K562 (cell line): ENCODE data around the gene WDR83. TPM values are rescaled to one million over a fixed set of nuclear protein-coding genes. Genes with fewer than 3 reads are reported as not detected.

Experiments used
- ETV6 ChIP-seq, 3 experiments: fragments of 150-350 bp in 1 of 3; sonication (generic) in 1 of 3; formaldehyde crosslinking in 1 of 3; IDR thresholded peaks; 2 replicates each; pipeline versions ENCODE4 v1.6.1 to v1.8.0; 2014 to 2022; ENCODE audit warnings: borderline replicate concordance in 2 of 3, low read depth in 2 of 3, antibody characterized with exemption in 1 of 3, low read length in 1 of 3, mild to moderate bottlenecking in 1 of 3, missing genetic modification reagents in 1 of 3
- HBP1 ChIP-seq: fragments of 450-650 bp; formaldehyde crosslinking; IDR thresholded peaks from 2 replicates; pipeline ENCODE4 v1.4.0; 2022; ENCODE audit warnings: missing genetic modification characterization
- HDAC3 ChIP-seq: fragments of 450-650 bp; IDR thresholded peaks from 2 replicates; pipeline ENCODE4 v1.6.1; 2018; ENCODE audit warnings: borderline replicate concordance, mild to moderate bottlenecking, moderate library complexity; ENCODE audit not compliant: partially characterized antibody
- HMGXB4 ChIP-seq: sonication (generic); formaldehyde crosslinking; IDR thresholded peaks from 2 replicates; pipeline ENCODE4 v1.8.1; 2023; ENCODE audit warnings: mild to moderate bottlenecking, missing genetic modification reagents
- MAZ ChIP-seq, 2 experiments: fragments of 450-650 bp in 1 of 2; sonication (generic) in 1 of 2; formaldehyde crosslinking; IDR thresholded peaks in 1 of 2; conservative IDR thresholded peaks in 1 of 2; 2 replicates each; pipeline versions ENCODE4 v1.4.0 to v1.5.0; 2020; ENCODE audit warnings: mild to moderate bottlenecking in 1 of 2, missing genetic modification reagents in 1 of 2
- NFRKB ChIP-seq: fragments of 450-650 bp; IDR thresholded peaks from 2 replicates; pipeline ENCODE4 v1.6.1; 2016; ENCODE audit warnings: low read depth
- NONO ChIP-seq, 2 experiments: fragments of 200-400 bp in 1 of 2; fragments of 450-650 bp in 1 of 2; formaldehyde crosslinking in 1 of 2; IDR thresholded peaks; 2 replicates each; pipeline ENCODE4 v1.6.1; 2017; ENCODE audit warnings: low read depth in 2 of 2, mild to moderate bottlenecking in 2 of 2, moderate library complexity in 2 of 2, low read length in 1 of 2
- SMARCB1 ChIP-seq: IDR thresholded peaks from 2 replicates; pipeline ENCODE4 v1.6.1; 2011; ENCODE audit warnings: improper control_type of control experiment, low read depth; ENCODE audit not compliant: insufficient read length
- SP2 ChIP-seq: IDR thresholded peaks from 2 replicates; pipeline ENCODE4 v1.6.1; 2011; ENCODE audit warnings: mild to moderate bottlenecking, low read depth, low read length, moderate library complexity; ENCODE audit not compliant: poor library complexity, severe bottlenecking; ENCODE audit errors: extremely low read depth
- TEAD2 ChIP-seq: fragments of 450-650 bp; IDR thresholded peaks from 2 replicates; pipeline ENCODE4 v1.6.1; 2016; ENCODE audit warnings: missing genetic modification characterization, control low read depth, missing compliant biosample characterization
- THAP7 ChIP-seq: fragments of 250-450 bp; sonication (Bioruptor Pico); IDR thresholded peaks from 2 replicates; pipeline ENCODE4 v1.5.0; 2021
- U2AF1 ChIP-seq: fragments of 200-400 bp; formaldehyde crosslinking; optimal IDR thresholded peaks from 2 replicates; pipeline ENCODE3; 2017; ENCODE audit warnings: mild to moderate bottlenecking, low read depth, low read length, moderate library complexity
- U2AF2 ChIP-seq: fragments of 200-400 bp; formaldehyde crosslinking; optimal IDR thresholded peaks from 2 replicates; pipeline ENCODE3; 2017; ENCODE audit warnings: low read depth, mild to moderate bottlenecking, low read length
- ZNF134 ChIP-seq: fragments of 250-450 bp; sonication (Bioruptor Pico); conservative IDR thresholded peaks from 2 replicates; pipeline ENCODE4 v1.4.0; 2020
- ZNF143 ChIP-seq: sonication (generic); formaldehyde crosslinking; IDR thresholded peaks from 2 replicates; pipeline ENCODE4 v1.9.0; 2022; ENCODE audit warnings: mild to moderate bottlenecking, missing genetic modification reagents
- ZNF217 ChIP-seq: sonication (generic); formaldehyde crosslinking; IDR thresholded peaks from 2 replicates; pipeline ENCODE4 v1.8.0; 2022; ENCODE audit warnings: mild to moderate bottlenecking, missing genetic modification reagents
- ZNF561 ChIP-seq: fragments of 450-650 bp; formaldehyde crosslinking; conservative IDR thresholded peaks from 2 replicates; pipeline ENCODE4 v1.4.0; 2020; ENCODE audit warnings: mild to moderate bottlenecking, moderate library complexity
- ZNF592 ChIP-seq: fragments of 450-650 bp; IDR thresholded peaks from 2 replicates; pipeline ENCODE4 v1.6.1; 2017; ENCODE audit warnings: antibody characterized with exemption, mild to moderate bottlenecking
- polyA plus RNA-seq, 8 experiments: library from polyadenylated mRNA; depleted of rRNA in 4 of 8; stranded (reverse) in 5 of 8; unstranded in 3 of 8; fragments of >200 nt; fragmentation: Nextera tagmentation in 2 of 8; fragmentation: Illumina TruSeq in 1 of 8; extraction: Ambion mirVana in 2 of 8; extraction: Trizol in 1 of 8; gene quantifications; 2 replicates each; pipeline versions ENCODE4 v1.2.1 to v1.2.3, GENCODE V29; 2011 to 2014; ENCODE audit warnings: inconsistent platforms in 1 of 8, missing spikeins in 1 of 8
- total RNA-seq, 7 experiments: library from RNA; depleted of rRNA in 6 of 7; stranded (reverse); fragments of >200 nt in 6 of 7; fragmentation: Illumina TruSeq in 2 of 7; extraction: Trizol in 2 of 7; gene quantifications; 2 replicates each; pipeline versions ENCODE4 v1.2.1 to v1.2.3, GENCODE V29; 2011 to 2021; ENCODE audit warnings: low replicate concordance in 1 of 7

Gene WDR83
- total and polyA plus RNA-seq, 9 of the 15 experiments (the other 6 are each of a cell fraction or from before 2014, with no cell fraction given), result 0.52 to 21.3 (median 4.2) TPM

- TF ChIP-seq ZNF592, result peak; percentile 67; the same call in 1 of the 2 replicates
- no peak for TF ChIP-seq TEAD2 (tag)
- TF ChIP-seq ZNF134 (CRISPR knock-in tag), result no peak
- no peak for TF ChIP-seq HBP1 (CRISPR knock-in tag)
- peak; percentile 93 for TF ChIP-seq ZNF143 (CRISPR knock-in tag)
- peak; percentile 24 for TF ChIP-seq NFRKB
- no peak for TF ChIP-seq U2AF2
- TF ChIP-seq ETV6 (IDR thresholded peaks at IDR 0.05; ENCODE audit: borderline replicate concordance in 1 of 2, low read depth in 2 of 2, low read length in 1 of 2), result no peak
- TF ChIP-seq ETV6 (CRISPR knock-in tag; IDR thresholded peaks at IDR 0.05; ENCODE audit: borderline replicate concordance), result no peak
- no peak for TF ChIP-seq ZNF217 (CRISPR knock-in tag)
- TF ChIP-seq HMGXB4, result no peak
- TF ChIP-seq HDAC3, result no peak
- peak; percentile 79 to 89 for TF ChIP-seq MAZ (CRISPR knock-in tag; conservative IDR thresholded peaks at IDR 0.05 in 1 of 2, IDR thresholded peaks at IDR 0.05 in 1 of 2)
- no peak for TF ChIP-seq THAP7 (CRISPR knock-in tag)
- TF ChIP-seq U2AF1, result no peak
- TF ChIP-seq ZNF561 (CRISPR knock-in tag), result no peak
- TF ChIP-seq SMARCB1, result no peak
- no peak for TF ChIP-seq SP2
- no peak for TF ChIP-seq NONO (IDR thresholded peaks at IDR 0.05; ENCODE audit: low read depth in 2 of 2, low read length in 1 of 2)
Measured at GRCh38 chr19:12723641-12724426, 57.2 kb downstream of the WDR83 start, which contains the start of gene TNPO2 (continued).
